Right cardiac atrium (tissue), 5 donors: ENCODE results near the gene KDSR. TPM values are rescaled to one million over a fixed set of nuclear protein-coding genes. Genes with fewer than 3 reads are reported as not detected.
A peak's percentile ranks its signal among the peaks of the same experiment; 100 is the strongest.
"Not testable (repeated sequence)": the region's sequence is repeated elsewhere in the genome, so short reads cannot be mapped to it uniquely, and the experiment has no call there.

Experiments
- ATAC-seq, 2 donors: fragments of 200-7000 bp; cut with Tn5 transposase; one replicate each; pipeline versions ENCODE4 v1.8.0 to v1.9.1; 2020; ENCODE audit warnings: moderate library complexity in 2 of 2, mild to moderate bottlenecking in 1 of 2
- DNase-seq, 3 donors: peaks; one replicate each; pipeline ENCODE4 v3.0.0-alpha.2; 2020
- H3K27ac ChIP-seq: one replicate; pipeline ENCODE4 v1.5.1; 2013; ENCODE audit warnings: mild to moderate bottlenecking, low read length, control low read depth, moderate library complexity
- H3K27me3 ChIP-seq: one replicate; pipeline ENCODE4 v1.6.1; 2013; ENCODE audit not compliant: control insufficient read depth, insufficient read depth
- H3K4me1 ChIP-seq: one replicate; pipeline ENCODE4 v1.6.1; 2013; ENCODE audit warnings: low read length; ENCODE audit not compliant: control insufficient read depth, insufficient read depth
- H3K4me3 ChIP-seq: one replicate; pipeline ENCODE4 v1.5.1; 2013; ENCODE audit warnings: low read length, control low read depth
- H3K9me3 ChIP-seq: one replicate; pipeline ENCODE4 v1.6.1; 2013; ENCODE audit warnings: low read length; ENCODE audit not compliant: control insufficient read depth
- WGBS: extraction: QIAGEN DNeasy Blood & Tissue Kit; methylation state at CpG from one replicate; pipeline ENCODE4 v1.1.7; 2013; 5-methylcytosine and 5-hydroxymethylcytosine counted together
- intact Hi-C, 4 donors: fragments of 100-400 bp; cut with DNase I; formaldehyde crosslinking; loops; one replicate each; pipeline versions ENCODE4 v1.11.0 to v1.14.0; 2022 to 2023
- polyA plus RNA-seq: library from polyadenylated mRNA; stranded (reverse); fragments of 200-250 nt; gene quantifications from one replicate; pipeline ENCODE4 v1.2.3, GENCODE V29; 2013
- total RNA-seq, 4 donors: library from RNA; stranded (reverse); fragmentation: NEBNext Ultra II Directional; extraction: Animal tissue kit (Norgen Biotek cat#: 25700); gene quantifications; one replicate each; pipeline ENCODE4 v1.2.1, GENCODE V29; 2021
- donor health status: healthy with polysubstance abuse.
- donor health status: DM: no; HTN: yes; CAD: no.
- donor health status: DM: no; HTN: no; CAD: no.
- donor health status: DM: no; HTN: yes; CAD: no; lungs with severe emphysema.
- donor health status: DM: yes; HTN: yes; CAD: no.

Gene KDSR
- total and polyA plus RNA-seq, 5 donors, result 21.8 to 49.9 (median 48.4) TPM

- Histone ChIP-seq H3K9me3 (no peaks in the 10 kb centered on the region), H3K4me1 (no peaks in the 10 kb centered on the region), H3K27me3 (no peaks in the 10 kb centered on the region), H3K27ac (peak overlapping the region; percentile 81), H3K4me3 (peak overlapping the region; percentile 61)
- DNase-seq, result peak in 1 of 3 donors; percentile 23
- WGBS, result 2% methylated on average over 12 of the region's 12 CpGs
- intact Hi-C loops, result no loop called here
- ATAC-seq, result no peak
Observed at GRCh38 chr18:63365876-63366212, 1.2 kb downstream of the KDSR start.

- no peak overlapping the region for H3K27ac ChIP-seq
- no peak for ATAC-seq
- intact Hi-C loops, result no loop called here
- no peaks in the 10 kb centered on the region for H3K27me3 ChIP-seq
- H3K4me1 ChIP-seq, result no peaks in the 10 kb centered on the region
- H3K4me3 ChIP-seq, result no peak overlapping the region
- WGBS, result 40% methylated on average over 2 of the region's 2 CpGs
- H3K9me3 ChIP-seq, result no peaks in the 10 kb centered on the region
- no peak for DNase-seq
Observed at GRCh38 chr18:63363951-63364350, 3.1 kb downstream of the KDSR start.

- H3K27ac ChIP-seq, H3K4me1 ChIP-seq, DNase-seq, H3K4me3 ChIP-seq, intact Hi-C loops, H3K9me3 ChIP-seq, H3K27me3 ChIP-seq, ATAC-seq: not testable (repeated sequence)
- no CpG with 5 or more reads among the region's 2 CpGs for WGBS
Observed at GRCh38 chr18:63363420-63363819, 3.6 kb downstream of the KDSR start.

- no peak for ATAC-seq
- intact Hi-C loops, result no loop called here
- no peaks in the 10 kb centered on the region for H3K27me3 ChIP-seq
- no peak for DNase-seq
- peak overlapping the region; percentile 57 for H3K27ac ChIP-seq
- WGBS, result 66% methylated on average over 7 of the region's 7 CpGs
- no peaks in the 10 kb centered on the region for H3K9me3 ChIP-seq
- no peaks in the 10 kb centered on the region for H3K4me1 ChIP-seq
- H3K4me3 ChIP-seq, result no peak overlapping the region
Observed at GRCh38 chr18:63356272-63356896, 10.6 kb downstream of the KDSR start.

- intact Hi-C loops, result no loop called here
Observed at GRCh38 chr18:63350230-63350629, 16.8 kb downstream of the KDSR start.

GRCh38 chr18:63348508-63349136 lies 18.4 kb downstream of the KDSR start:
- WGBS, result 94% methylated on average over 7 of the region's 7 CpGs
- Histone ChIP-seq H3K27ac (no peak overlapping the region), H3K4me3 (no peak overlapping the region), H3K27me3 (no peaks in the 10 kb centered on the region), H3K9me3 (no peaks in the 10 kb centered on the region), H3K4me1 (peaks cover 9% of the 10 kb centered on the region)
- intact Hi-C loops, result loop anchor here in 3 of 4 donors (5.0 to 10.0 kb wide), 2 partner anchors 69 to 86 kb away; no protein-coding TSS in a partner anchor
- ATAC-seq (no peak), DNase-seq (no peak)

More at GRCh38 chr18:63350230-63350629, 16.8 kb downstream of the KDSR start:
- ATAC-seq, result no peak
- Histone ChIP-seq H3K4me1 (peaks cover 6% of the 10 kb centered on the region), H3K27me3 (no peaks in the 10 kb centered on the region), H3K27ac (no peak overlapping the region), H3K9me3 (no peaks in the 10 kb centered on the region), H3K4me3 (no peak overlapping the region)
- 50% methylated on average over 2 of the region's 2 CpGs for WGBS
- DNase-seq, result no peak

- no peak for DNase-seq
- ATAC-seq, result peak; percentile 46 to 52
- intact Hi-C loops, result loop anchor here in 3 of 4 donors (5.0 to 10.0 kb wide), 2 partner anchors 71 to 88 kb away; no protein-coding TSS in a partner anchor
- Histone ChIP-seq H3K27ac (peak overlapping the region; percentile 91), H3K4me3 (no peak overlapping the region), H3K4me1 (peaks cover 9% of the 10 kb centered on the region), H3K27me3 (no peaks in the 10 kb centered on the region), H3K9me3 (no peaks in the 10 kb centered on the region)
- WGBS, result 79% methylated on average over 7 of the region's 7 CpGs
Observed at GRCh38 chr18:63346480-63347183, 20.4 kb downstream of the KDSR start.

- peaks cover 9% of the 10 kb centered on the region for H3K4me1 ChIP-seq
- no peaks in the 10 kb centered on the region for H3K27me3 ChIP-seq
- peak overlapping the region; percentile 91 for H3K27ac ChIP-seq
- ATAC-seq, result peak; percentile 84 to 86
- no peak overlapping the region for H3K4me3 ChIP-seq
- 44% methylated on average over 7 of the region's 7 CpGs for WGBS
- H3K9me3 ChIP-seq, result no peaks in the 10 kb centered on the region
- intact Hi-C loops, result loop anchor here in 3 of 4 donors (5.0 to 10.0 kb wide), 2 partner anchors 71 to 89 kb away; no protein-coding TSS in a partner anchor
- peak; percentile 51 to 79 (median 71) for DNase-seq
Observed at GRCh38 chr18:63346031-63346430, 21.0 kb downstream of the KDSR start.

GRCh38 chr18:63344918-63345317 lies 22.1 kb downstream of the KDSR start:
- 53% methylated on average over 2 of the region's 2 CpGs for WGBS
- H3K27me3 ChIP-seq, result no peaks in the 10 kb centered on the region
- H3K4me1 ChIP-seq, result peaks cover 9% of the 10 kb centered on the region
- ATAC-seq (peak in 1 of 2 donors; percentile 17), DNase-seq (no peak)
- no peaks in the 10 kb centered on the region for H3K9me3 ChIP-seq
- H3K27ac ChIP-seq, result peak overlapping the region; percentile 48
- no peak overlapping the region for H3K4me3 ChIP-seq
- intact Hi-C loops, result loop anchor here (5.0 to 10.0 kb wide), 3 partner anchors 72 to 92 kb away; no protein-coding TSS in a partner anchor

- 87% methylated on average over 5 of the region's 5 CpGs for WGBS
- H3K9me3 ChIP-seq, result no peaks in the 10 kb centered on the region
- intact Hi-C loops, result loop anchor here in 3 of 4 donors (5.0 to 10.0 kb wide), 2 partner anchors 91 to 93 kb away; no protein-coding TSS in a partner anchor
- DNase-seq (no peak), ATAC-seq (no peak)
- peaks cover 9% of the 10 kb centered on the region for H3K4me1 ChIP-seq
- H3K27ac ChIP-seq, result peak overlapping the region; percentile 46
- H3K27me3 ChIP-seq, result no peaks in the 10 kb centered on the region
- no peak overlapping the region for H3K4me3 ChIP-seq
Observed at GRCh38 chr18:63344263-63344662, 22.7 kb downstream of the KDSR start.

GRCh38 chr18:63342206-63342605 lies 24.8 kb downstream of the KDSR start:
- H3K4me1 ChIP-seq, result peaks cover 9% of the 10 kb centered on the region
- DNase-seq (peak; percentile 32 to 79 (median 62)), ATAC-seq (peak; percentile 55 to 60)
- WGBS, result 22% methylated on average over 5 of the region's 5 CpGs
- no peaks in the 10 kb centered on the region for H3K9me3 ChIP-seq
- no peak overlapping the region for H3K27ac ChIP-seq
- H3K27me3 ChIP-seq, result no peaks in the 10 kb centered on the region
- no peak overlapping the region for H3K4me3 ChIP-seq
- intact Hi-C loops, result loop anchor here in 3 of 4 donors (5.0 to 10.0 kb wide), 2 partner anchors 93 to 95 kb away; no protein-coding TSS in a partner anchor
